Left ventricle myocardium inferior (tissue), 1 donor: ENCODE measurements around the gene RHCG. TPM values are rescaled to one million over a fixed set of nuclear protein-coding genes. Genes with fewer than 3 reads are reported as not detected.

Experiments used
- DNase-seq: peaks from one replicate; pipeline ENCODE4 v3.0.0-alpha.2; 2020
- H3K27ac ChIP-seq: fragments of 200-600 bp; replicated peaks from 2 replicates; pipeline ENCODE4 v1.8.0; 2021
- H3K27me3 ChIP-seq: fragments of 200-600 bp; 2 replicates; pipeline ENCODE4 v1.8.0; 2021; ENCODE audit warnings: low read depth
- H3K36me3 ChIP-seq: fragments of 200-600 bp; 2 replicates; pipeline ENCODE4 v1.8.0; 2021
- H3K4me1 ChIP-seq: fragments of 200-600 bp; 2 replicates; pipeline ENCODE4 v1.8.0; 2021
- H3K4me3 ChIP-seq: fragments of 200-600 bp; 2 replicates; pipeline ENCODE4 v1.8.0; 2021; ENCODE audit warnings: mild to moderate bottlenecking, moderate library complexity
- H3K9me3 ChIP-seq: fragments of 200-600 bp; replicated peaks from 2 replicates; pipeline ENCODE4 v1.8.0; 2021
- CTCF ChIP-seq: fragments of 200-600 bp; IDR thresholded peaks from 2 replicates; pipeline ENCODE4 v1.8.0; 2021; ENCODE audit warnings: antibody characterized with exemption, mild to moderate bottlenecking, borderline replicate concordance
- intact Hi-C: fragments of 100-400 bp; cut with micrococcal nuclease; formaldehyde crosslinking; loops from one replicate; pipeline ENCODE4 v1.11.0; 2022
- total RNA-seq: library from RNA; stranded (reverse); fragmentation: NEBNext Ultra II Directional; extraction: Animal tissue kit (Norgen Biotek cat#: 25700); gene quantifications from one replicate; pipeline ENCODE4 v1.2.1, GENCODE V29; 2021
- donor health status: DM: no; HTN: yes; CAD: no; lungs with severe emphysema.

Gene RHCG
- total RNA-seq, 1 donor from 2014 or later = 0.22 TPM

- no peak for DNase-seq
- intact Hi-C loops = no loop called here
- Histone ChIP-seq H3K4me3 (no peak overlapping the region), H3K36me3 (no peaks in the 10 kb centered on the region), H3K4me1 (no peaks in the 10 kb centered on the region), H3K27me3 (peaks cover 76% of the 10 kb centered on the region), H3K9me3 (no peaks in the 10 kb centered on the region), H3K27ac (no peak overlapping the region)
- TF ChIP-seq CTCF = no peak
Observed at GRCh38 chr15:89514186-89514585, 17.8 kb upstream of the RHCG start.

- Histone ChIP-seq H3K9me3 (no peaks in the 10 kb centered on the region), H3K4me3 (no peak overlapping the region), H3K4me1 (no peaks in the 10 kb centered on the region), H3K27me3 (peaks cover 70% of the 10 kb centered on the region), H3K36me3 (no peaks in the 10 kb centered on the region), H3K27ac (no peak overlapping the region)
- no peak for DNase-seq
- intact Hi-C loops = no loop called here
- no peak for TF ChIP-seq CTCF
Observed at GRCh38 chr15:89513284-89513683, 16.9 kb upstream of the RHCG start.

GRCh38 chr15:89512631-89513030 lies 16.2 kb upstream of the RHCG start:
- no peak for DNase-seq
- H3K36me3 ChIP-seq = no peaks in the 10 kb centered on the region
- H3K4me1 ChIP-seq = no peaks in the 10 kb centered on the region
- peaks cover 64% of the 10 kb centered on the region for H3K27me3 ChIP-seq
- H3K27ac ChIP-seq = no peak overlapping the region
- H3K9me3 ChIP-seq = no peaks in the 10 kb centered on the region
- intact Hi-C loops = no loop called here
- no peak overlapping the region for H3K4me3 ChIP-seq
- no peak for TF ChIP-seq CTCF

- no peak overlapping the region for H3K4me3 ChIP-seq
- H3K9me3 ChIP-seq = no peaks in the 10 kb centered on the region
- peaks cover 54% of the 10 kb centered on the region for H3K27me3 ChIP-seq
- no peak for DNase-seq
- TF ChIP-seq CTCF = no peak
- no peak overlapping the region for H3K27ac ChIP-seq
- no peaks in the 10 kb centered on the region for H3K4me1 ChIP-seq
- intact Hi-C loops = no loop called here
- H3K36me3 ChIP-seq = no peaks in the 10 kb centered on the region
Observed at GRCh38 chr15:89506026-89506686, 9.8 kb upstream of the RHCG start.

DNA sequence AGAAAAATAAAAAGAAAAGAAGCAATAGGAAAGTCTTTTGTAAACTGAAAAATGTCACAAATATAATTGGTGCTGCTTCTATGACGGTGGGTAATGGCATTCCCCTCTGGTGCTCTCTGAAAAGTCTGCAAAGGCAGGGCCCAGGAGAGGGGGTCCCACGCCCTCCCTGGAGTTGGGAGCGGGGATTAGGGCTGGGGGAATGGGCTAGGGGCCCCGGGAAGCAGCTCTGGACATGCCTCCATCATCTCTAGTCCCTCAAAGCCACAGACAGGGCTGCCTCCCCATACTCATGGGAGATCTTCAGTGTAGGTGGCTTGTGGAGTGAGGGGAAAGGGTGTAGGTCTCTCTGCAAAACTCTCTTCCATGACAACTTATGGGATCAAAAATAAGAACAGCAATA lies 7.8 kb upstream of the RHCG start:
- H3K36me3 ChIP-seq = no peaks in the 10 kb centered on the region
- no peak overlapping the region for H3K27ac ChIP-seq
- DNase-seq = no peak

More for the DNA sequence above, 7.8 kb upstream of the RHCG start:
- H3K4me3 ChIP-seq = no peak overlapping the region
- no peaks in the 10 kb centered on the region for H3K4me1 ChIP-seq
- H3K27me3 ChIP-seq = peaks cover 64% of the 10 kb centered on the region
- H3K9me3 ChIP-seq = no peaks in the 10 kb centered on the region
- intact Hi-C loops = no loop called here
- no peak for TF ChIP-seq CTCF
